H1 (cell line): ENCODE results near the gene TBC1D9. TPM values are rescaled to one million over a fixed set of nuclear protein-coding genes. Genes with fewer than 3 reads are reported as not detected.

Source experiments
- CBX5 ChIP-seq: fragments of 300-800, 300-1000 bp; sonication (generic); IDR thresholded peaks from 2 replicates; pipeline ENCODE4 v1.7.1; 2016; ENCODE audit warnings: antibody characterized with exemption, low read length, low read depth
- CBX8 ChIP-seq: fragments of 300-800, 300-1000 bp; sonication (generic); IDR thresholded peaks from 2 replicates; pipeline ENCODE4 v1.7.1; 2016; ENCODE audit warnings: low read depth, low read length, borderline replicate concordance
- CTBP2 ChIP-seq: IDR thresholded peaks from 2 replicates; pipeline ENCODE4 v1.7.0; 2011; ENCODE audit warnings: borderline replicate concordance, mild to moderate bottlenecking, moderate library complexity, mixed read lengths, low read length; ENCODE audit not compliant: insufficient read depth, insufficient read length
- HDAC2 ChIP-seq, 2 experiments: fragments of 300-600 bp in 1 of 2; sonication (generic) in 1 of 2; IDR thresholded peaks; 2 replicates each; pipeline ENCODE4 v1.6.1; 2011 to 2012; ENCODE audit warnings: low read depth in 2 of 2, low read length in 2 of 2, mild to moderate bottlenecking in 2 of 2, moderate library complexity in 2 of 2, borderline replicate concordance in 1 of 2, inconsistent platforms in 1 of 2
- HDAC6 ChIP-seq: IDR thresholded peaks from one replicate; pipeline ENCODE4 v1.7.1; 2012; ENCODE audit warnings: low read depth, mild to moderate bottlenecking, inconsistent platforms, low read length, moderate library complexity
- SUZ12 ChIP-seq: fragments of 200-600 bp; sonication (generic); IDR thresholded peaks from 2 replicates; pipeline ENCODE4 v1.6.1; 2012; ENCODE audit warnings: mild to moderate bottlenecking, inconsistent platforms, low read length, moderate library complexity, mixed read lengths
- TBP ChIP-seq: IDR thresholded peaks from 2 replicates; pipeline ENCODE4 v1.6.1; 2011; ENCODE audit warnings: low read depth, low read length, improper control_type of control experiment
- polyA plus RNA-seq, 7 experiments: library from polyadenylated mRNA; depleted of rRNA in 3 of 7; stranded (reverse) in 5 of 7; unstranded in 2 of 7; fragments of >200 nt in 5 of 7; fragments of 200-250 nt in 2 of 7; gene quantifications; 1 replicate in 5 of 7; 2 replicates in 1 of 7; 4 replicates in 1 of 7; pipeline versions ENCODE4 v1.2.1 to v1.2.3, GENCODE V29; 2011 to 2013; ENCODE audit warnings: missing spikeins in 2 of 7, mixed read lengths in 2 of 7
- total RNA-seq: library from RNA; stranded (reverse); fragmentation: NEBNext Ultra II Directional; extraction: Animal tissue kit (Norgen Biotek cat#: 25700); gene quantifications from 2 replicates; pipeline ENCODE4 v1.2.1, GENCODE V29; 2021
- TF ChIP-seq, protein P1 (sequence below): IDR thresholded peaks from 2 replicates; pipeline ENCODE4 v1.6.1; 2011; ENCODE audit warnings: low read depth, mild to moderate bottlenecking, low read length; ENCODE audit not compliant: insufficient read depth

The TBC1D9 gene
- total and polyA plus RNA-seq, 2 of the 8 experiments (the other 6 are each of a cell fraction or from before 2014, with no cell fraction given): 0.94 to 1.0 TPM

DNA sequence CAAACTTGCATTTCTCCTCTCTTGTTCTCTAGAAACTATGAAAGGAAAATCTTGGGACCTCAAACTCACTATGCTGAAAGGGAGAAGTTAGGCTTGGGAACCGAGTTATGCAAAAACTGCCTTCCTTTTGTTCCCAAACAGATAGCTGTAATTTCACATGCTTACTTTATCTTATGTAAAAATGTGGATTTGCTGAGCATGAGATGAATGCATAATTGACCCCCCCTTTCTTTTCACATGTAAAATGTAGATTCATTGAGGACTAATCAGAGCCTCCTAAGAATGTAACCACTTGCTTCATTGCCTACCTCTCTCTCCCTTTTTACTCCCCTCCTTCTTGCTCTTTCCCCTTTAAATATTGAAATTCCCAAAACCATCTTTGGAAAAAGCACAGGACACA, 18.0 kb downstream of the TBC1D9 start (continued):
- TF ChIP-seq CBX5: no peak
- no peak for TF ChIP-seq HDAC2 (IDR thresholded peaks at IDR 0.05; ENCODE audit: borderline replicate concordance in 1 of 2, low read depth in 2 of 2, low read length in 2 of 2)
- no peak for TF ChIP-seq HDAC6
- no peak for TF ChIP-seq SUZ12
- no peak for TF ChIP-seq CTBP2
- TF ChIP-seq CBX8: no peak
- no peak for TF ChIP-seq TBP
- TF ChIP-seq, protein P1, sequence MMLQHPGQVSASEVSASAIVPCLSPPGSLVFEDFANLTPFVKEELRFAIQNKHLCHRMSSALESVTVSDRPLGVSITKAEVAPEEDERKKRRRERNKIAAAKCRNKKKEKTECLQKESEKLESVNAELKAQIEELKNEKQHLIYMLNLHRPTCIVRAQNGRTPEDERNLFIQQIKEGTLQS: no peak
